NB4 (cell line): ENCODE measurements around the gene AKR1C2.
"Not testable (repeated sequence)": the region's sequence is repeated elsewhere in the genome, so short reads cannot be mapped to it uniquely, and the experiment has no call there.

Experiments used
- CTCF ChIP-seq: IDR thresholded peaks from one replicate; pipeline ENCODE4 v1.5.1; 2012; ENCODE audit warnings: low read depth, low read length
- MAX ChIP-seq: IDR thresholded peaks from 2 replicates; pipeline ENCODE4 v1.6.1; 2011; ENCODE audit warnings: low read depth, low read length
- POLR2A ChIP-seq: IDR thresholded peaks from 2 replicates; pipeline ENCODE4 v1.6.1; 2011; ENCODE audit warnings: mild to moderate bottlenecking; ENCODE audit not compliant: insufficient read length; ENCODE audit errors: extremely low read depth

- TF ChIP-seq POLR2A, CTCF, MAX: not testable (repeated sequence)
These were observed at the start of gene AKR1C2 for GRCh38 chr10:5003127-5004029.
